HG03469 (cell line): Measurements from ENCODE around the gene CENPT.
"Not testable (repeated sequence)": the region's sequence is repeated elsewhere in the genome, so short reads cannot be mapped to it uniquely, and the experiment has no call there.

ENCODE experiments used
- ATAC-seq: cut with Tn5 transposase; IDR thresholded peaks from one replicate; pipeline ENCODE4 v1.9.1; 2021; ENCODE audit warnings: mild to moderate bottlenecking, moderate library complexity, moderate number of reproducible peaks; ENCODE audit not compliant: unreplicated experiment

CENPT gene

DNA sequence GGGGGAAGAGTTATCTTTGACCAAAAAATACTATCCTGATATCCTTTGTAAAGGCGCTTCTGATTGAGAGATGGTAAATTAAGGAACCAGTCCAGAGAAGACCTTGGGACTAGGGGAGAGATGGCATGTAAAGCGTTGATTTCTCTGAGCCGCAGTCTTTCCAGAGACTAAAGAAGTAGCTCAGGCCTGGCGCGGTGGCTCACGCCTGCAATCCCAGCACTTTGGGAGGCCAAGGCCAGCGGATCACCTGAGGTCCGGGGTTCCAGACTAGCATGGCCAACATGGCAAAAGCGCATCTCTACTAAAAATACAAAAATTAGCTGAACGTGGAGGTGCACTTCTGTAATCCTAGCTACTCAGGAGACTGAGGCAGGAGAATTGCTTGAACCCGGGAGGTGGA, 625 bp upstream of the CENPT start:
- ATAC-seq: no peak

DNA sequence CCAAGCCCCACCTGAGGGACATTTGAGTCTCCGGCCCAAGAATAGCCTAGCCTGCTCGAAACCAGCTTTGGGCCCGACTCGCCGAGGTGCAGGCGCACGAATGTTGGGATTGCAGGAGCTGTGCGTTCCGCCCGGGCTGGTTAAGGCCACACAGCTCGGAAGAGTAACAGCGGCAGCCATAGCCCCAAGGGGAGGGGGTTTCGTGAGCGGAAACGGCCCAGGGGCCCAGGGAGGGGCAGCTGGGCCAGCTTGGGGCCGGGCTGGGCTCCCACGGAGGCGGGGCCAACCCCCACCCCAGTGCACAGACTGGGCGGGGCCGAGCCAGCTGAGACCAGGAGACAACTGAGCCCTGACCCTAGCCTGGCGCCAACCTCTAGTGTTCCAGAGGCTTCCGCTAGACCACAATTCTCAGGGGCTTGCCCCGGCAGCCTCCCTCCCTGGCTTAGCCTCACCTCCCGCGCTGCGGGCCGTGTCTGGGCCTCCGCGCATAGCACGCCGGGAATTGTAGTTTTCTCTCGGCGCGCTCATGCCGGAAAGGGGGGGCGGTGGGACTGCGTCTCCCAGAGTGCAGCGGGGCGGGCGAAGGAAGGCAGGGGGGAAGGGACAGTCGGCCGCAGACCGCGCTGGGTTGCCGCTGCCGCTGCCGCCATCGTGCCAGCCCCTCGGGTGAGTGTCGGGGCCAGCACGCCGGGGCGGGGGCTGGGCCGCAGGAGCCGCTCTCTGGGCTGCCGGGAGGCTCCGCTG, 1.0 kb downstream of the CENPT start, which contains the start of gene NUTF2:
Gene NUTF2 (plus strand): TSS at position 614 of the 744 bp plus-strand sequence. CDS start 18,198 bp downstream, outside the sequence.
- peak; percentile 33 for ATAC-seq

DNA sequence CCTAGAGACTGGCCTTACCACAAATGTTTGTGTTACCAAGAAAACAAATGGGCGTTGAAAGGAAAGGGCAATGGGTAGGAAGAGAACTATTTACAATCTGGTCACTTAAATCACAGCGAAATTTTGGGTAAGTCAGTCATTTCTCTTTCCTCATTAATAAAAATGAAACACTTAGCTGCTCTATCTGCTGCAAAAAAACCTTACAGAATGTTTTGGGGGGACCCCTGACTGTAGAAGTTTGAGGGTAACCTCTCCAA, 1.5 kb downstream of the CENPT start:
- no peak for ATAC-seq

DNA sequence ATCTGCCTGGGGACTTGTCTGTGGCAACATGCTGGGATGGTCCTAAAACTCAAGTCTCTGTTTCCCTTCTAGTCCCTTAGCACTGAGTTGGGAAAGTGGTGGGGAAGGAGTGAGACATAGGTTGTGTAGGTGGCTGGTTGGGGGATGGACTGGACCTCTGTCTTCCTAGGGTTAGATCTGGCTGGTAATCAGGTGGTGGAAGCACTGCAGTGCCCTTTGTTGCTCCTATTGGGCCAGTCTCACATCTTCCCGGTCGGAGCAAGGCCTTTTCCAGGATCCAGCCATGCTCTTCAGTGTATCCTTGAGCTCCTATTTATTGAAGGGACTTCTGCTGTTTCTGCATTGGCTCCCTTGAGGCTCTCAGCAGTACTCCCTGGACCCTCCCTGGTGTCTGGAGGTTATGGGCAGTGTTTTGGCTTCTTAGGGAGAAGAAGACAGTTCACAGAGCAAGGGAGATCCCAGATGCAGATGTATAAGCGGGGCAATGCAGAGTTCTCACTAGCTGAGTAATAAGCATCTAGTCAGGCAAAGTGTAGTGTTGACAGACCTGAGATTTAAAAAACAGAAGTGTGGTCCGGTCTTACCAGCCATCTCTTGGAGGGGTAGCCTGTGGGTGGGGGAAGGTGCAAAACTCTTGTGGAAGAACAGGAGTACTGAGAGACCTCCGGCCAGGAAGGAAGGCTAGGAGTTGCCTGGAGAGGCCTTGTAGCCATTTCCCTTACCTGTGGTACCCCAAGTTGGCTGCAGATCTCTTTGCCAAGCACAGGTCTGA, 2.0 kb downstream of the CENPT start:
- ATAC-seq: no peak

DNA sequence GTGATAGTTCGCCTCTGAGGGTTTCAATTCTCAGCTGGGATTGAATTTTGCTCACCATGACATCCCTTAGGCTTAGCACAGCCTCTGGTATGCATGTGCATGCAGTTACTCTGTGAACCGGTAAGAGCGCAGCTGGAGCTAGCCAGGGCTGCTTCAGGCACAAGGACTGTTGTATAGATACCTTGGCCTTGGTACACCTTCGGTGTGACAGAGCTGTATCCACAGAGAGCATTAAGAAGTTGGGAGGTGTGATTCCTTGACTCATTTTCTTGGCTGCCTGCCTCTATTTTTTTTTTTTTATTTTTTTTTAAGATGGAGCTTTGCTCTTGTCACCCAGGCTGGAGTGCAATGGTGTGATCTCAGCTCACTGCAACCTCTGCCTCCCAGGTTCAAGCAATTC, 3.0 kb downstream of the CENPT start:
- no peak for ATAC-seq

DNA sequence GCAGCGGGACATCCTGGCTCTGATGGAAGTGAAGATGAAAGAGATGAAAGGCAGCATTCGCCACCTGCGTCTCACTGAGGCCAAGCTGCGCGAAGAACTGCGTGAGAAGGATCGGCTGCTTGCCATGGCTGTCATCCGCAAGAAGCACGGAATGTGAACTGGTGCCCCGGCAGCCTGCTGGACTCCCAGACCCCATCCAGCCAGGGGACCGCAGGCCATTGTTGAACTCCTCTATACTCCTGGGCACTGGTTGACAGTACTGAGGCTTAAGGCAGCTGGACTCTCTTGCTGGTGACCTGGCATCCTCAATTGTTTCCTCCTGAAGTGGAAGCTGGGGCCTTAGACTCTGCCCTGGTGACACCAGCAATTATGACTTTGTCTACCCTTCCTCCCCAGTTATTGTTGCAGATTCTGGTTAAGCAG, 4.1 kb downstream of the CENPT start:
- no peak for ATAC-seq

DNA sequence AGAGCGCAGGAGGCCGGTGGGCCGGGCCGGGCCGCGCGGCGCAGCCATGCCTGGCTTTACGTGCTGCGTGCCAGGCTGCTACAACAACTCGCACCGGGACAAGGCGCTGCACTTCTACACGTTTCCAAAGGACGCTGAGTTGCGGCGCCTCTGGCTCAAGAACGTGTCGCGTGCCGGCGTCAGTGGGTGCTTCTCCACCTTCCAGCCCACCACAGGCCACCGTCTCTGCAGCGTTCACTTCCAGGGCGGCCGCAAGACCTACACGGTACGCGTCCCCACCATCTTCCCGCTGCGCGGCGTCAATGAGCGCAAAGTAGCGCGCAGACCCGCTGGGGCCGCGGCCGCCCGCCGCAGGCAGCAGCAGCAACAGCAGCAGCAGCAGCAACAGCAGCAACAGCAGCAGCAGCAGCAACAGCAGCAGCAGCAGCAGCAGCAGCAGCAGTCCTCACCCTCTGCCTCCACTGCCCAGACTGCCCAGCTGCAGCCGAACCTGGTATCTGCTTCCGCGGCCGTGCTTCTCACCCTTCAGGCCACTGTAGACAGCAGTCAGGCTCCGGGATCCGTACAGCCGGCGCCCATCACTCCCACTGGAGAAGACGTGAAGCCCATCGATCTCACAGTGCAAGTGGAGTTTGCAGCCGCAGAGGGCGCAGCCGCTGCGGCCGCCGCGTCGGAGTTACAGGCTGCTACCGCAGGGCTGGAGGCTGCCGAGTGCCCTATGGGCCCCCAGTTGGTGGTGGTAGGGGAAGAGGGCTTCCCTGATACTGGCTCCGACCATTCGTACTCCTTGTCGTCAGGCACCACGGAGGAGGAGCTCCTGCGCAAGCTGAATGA, 4.8 kb downstream of the CENPT start:
- ATAC-seq: no peak

DNA sequence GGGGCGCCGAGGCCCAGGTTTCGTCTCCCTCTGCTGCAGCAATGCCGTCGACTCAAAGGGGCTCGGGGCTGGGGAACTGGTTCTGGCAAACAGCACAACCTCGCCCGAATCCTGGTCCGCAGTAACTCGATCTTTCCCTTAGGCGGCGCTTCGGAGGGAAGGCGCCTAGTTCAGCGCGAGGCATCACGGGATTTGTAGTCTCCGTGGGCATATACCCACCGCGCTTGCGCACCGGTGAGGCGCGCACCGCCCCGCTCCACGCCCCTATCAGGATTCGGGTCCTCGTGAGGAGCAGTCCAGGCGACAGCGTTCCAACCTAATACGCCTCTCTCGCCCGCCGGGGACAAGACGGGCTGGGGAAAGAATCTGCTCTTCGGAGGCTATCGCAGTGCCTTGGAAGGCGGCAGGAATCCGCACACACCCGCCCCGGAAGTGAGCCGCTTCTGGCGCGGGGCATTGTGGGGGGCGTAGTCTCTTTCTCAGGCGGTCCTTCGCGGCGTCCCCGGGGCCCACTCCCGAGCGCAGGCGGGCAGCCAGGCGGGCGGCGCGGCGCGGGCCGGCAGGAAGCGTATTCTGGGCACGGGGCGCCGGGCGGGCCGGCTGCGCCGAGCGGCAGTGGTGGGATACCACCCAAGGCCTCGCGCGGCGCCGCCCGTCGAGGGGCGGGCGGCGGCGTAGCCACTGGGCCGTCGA, 5.5 kb downstream of the CENPT start, which contains the start of gene THAP11:
Gene THAP11 (plus strand): TSS at position 505 of the 693 bp plus-strand sequence. CDS start 235 bp downstream, outside the sequence.
- peak; percentile 45 for ATAC-seq

DNA sequence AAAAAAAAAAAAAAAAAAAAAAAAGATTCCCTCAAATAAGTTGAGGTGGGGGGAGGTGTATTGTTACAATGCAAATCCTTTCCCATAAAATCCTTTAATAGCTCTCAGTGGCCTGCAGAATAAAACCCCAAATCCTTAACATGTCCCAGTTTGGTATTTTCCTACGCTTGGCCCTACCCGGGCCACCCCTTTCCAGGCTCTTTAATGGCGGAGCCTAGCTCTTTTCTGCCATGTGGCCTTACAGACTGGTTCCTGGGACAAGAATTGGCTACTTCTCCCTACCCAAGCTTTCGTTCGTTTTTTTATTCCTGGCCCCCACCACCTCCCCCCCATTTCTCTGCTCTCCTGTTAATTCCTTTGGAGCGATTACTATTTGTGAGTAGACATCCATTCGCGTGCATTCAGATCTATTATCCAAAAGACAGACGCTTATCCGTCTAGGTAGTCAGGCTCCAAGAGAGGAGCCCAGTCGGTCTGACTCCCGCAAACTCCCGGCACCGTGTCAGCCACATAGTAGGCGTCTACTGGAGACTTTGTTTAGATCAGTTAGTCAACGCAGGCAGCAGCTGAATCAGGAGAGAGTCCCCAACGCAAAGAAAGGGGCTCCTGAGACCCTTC, 6.2 kb downstream of the CENPT start:
- ATAC-seq: no peak

DNA sequence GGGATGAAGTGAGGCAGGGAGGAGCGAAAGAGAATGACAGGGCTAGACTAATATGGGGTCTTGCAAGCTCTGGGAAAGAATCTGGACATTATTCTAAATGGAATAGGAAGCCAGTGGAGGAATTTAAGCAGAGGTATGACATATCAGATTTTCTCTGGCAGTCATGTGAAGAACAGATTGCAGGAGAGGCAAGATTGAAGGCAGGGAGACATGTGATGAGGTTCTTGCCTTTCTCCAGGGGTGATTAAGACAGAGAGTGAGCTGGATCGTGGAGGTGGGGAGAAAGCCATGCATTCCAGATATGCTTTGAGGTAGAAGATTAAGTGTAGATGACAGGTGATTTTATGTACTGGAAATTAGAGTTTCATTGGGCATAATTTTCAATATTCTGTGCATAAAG, 9.7 kb downstream of the CENPT start:
- ATAC-seq: no peak

DNA sequence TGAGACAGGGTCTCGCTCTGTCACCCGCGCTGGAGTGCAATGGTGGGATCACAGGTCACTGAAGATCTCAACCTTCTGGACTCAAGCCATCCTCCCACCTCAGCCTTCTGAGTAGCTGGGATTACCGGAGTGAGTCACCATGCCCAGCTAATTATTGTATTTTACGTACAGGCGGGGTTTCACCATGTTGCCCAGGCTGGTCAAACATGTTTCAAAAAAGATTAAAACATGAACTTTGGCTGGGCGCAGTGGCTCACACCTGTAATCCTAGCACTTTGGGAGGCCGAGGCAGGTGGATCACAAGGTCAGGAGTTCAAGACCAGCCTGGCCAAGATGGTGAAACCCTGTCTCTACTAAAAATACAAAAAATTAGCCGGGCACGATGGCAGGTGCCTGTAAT, 10.3 kb downstream of the CENPT start:
- not testable (repeated sequence) for ATAC-seq

DNA sequence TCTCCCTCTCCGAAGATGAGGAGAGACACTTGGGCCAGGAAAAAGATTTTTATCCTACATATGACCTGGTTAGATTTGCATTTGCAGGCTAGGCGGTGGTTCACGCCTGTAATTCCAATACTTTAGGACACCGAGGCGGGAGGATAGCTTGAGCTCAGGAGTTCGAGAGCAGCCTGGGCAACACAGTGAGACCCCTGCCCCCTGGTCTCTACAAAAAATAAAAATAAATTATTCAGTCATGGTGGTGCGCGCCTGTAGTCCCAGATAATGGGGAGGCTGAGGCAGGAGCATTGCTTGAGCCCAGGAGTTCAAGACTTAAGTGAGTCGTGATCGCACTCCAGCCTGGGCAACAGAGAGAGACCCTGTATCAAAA, 13.3 kb downstream of the CENPT start:
- ATAC-seq: no peak

DNA sequence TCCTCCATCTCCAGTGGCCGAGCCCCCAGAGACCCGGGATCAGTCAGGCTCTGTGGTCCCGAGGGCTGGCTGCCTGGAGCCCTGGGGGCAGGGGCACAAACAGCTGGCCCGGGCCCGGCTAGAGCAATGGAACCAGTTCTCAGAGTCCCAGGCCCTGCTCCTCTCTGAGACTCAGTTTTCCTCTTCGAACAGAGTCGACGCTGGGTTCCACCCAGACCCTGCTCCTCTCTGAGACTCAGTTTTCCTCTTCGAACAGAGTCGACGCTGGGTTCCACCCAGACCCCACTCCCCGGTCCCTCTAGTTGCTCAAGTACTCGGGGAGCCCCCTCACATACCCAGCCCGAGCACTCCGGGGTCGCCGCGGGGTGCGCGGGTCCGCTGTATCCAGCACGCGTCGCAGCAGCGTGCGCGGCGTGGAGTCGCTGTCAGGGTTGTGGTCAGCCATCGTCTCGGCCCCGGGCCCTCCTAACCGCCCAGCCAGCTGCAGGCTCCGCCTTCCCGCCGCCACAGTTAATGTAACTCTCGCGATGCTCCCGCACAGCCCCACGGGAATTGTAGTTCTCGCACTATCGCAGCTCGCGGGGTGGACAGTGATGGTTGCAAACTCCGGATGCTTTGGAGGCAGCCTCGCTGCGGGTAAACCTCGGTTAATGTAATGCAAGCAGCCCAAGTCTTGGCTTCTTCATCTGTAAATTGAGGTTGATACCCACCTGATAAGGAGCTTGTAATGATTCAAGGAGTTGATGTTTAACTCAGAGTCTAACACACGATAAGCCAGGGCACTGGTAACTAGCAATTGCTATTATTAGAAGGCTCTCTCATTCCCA, 13.9 kb downstream of the CENPT start:
- peak; percentile 82 for ATAC-seq

DNA sequence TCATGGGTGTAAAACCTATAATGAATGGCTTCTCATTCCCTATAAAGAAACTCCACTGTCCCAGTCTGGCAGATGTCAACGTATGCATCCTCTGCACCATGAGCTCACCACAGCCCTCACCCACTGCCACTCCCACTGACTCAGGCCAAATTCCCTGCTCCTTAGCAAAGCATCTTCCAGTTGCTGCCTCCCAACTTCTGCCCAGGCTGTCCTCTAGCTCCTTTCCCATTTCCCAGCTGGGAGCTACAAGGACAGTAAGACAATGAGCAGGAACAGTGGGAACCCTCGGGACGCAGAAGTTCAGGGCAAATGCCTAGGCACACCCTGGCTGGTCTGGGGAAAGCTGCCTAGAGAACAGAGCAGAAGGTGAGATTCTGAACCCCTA, 14.5 kb downstream of the CENPT start:
- ATAC-seq: no peak

DNA sequence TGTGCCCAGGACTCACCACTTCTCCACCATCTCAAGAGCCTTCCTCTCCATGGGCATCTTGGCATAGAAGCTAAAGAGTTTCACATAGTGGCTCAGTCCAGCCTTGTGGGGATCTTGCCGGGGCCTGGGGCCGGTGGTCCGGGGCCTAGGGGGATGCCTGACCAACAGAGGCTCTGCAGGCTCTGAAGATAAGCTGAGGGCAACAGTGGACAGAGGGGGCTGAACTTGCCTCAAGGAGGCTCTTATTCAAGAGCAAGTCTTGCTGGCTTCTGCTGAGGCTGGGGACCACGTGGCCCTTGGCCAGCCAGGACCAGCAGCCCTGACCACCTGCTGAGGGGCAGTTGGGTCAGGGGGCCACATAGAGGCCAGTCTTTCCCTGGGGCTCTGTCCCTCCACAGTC, 18.8 kb downstream of the CENPT start:
- ATAC-seq: no peak

DNA sequence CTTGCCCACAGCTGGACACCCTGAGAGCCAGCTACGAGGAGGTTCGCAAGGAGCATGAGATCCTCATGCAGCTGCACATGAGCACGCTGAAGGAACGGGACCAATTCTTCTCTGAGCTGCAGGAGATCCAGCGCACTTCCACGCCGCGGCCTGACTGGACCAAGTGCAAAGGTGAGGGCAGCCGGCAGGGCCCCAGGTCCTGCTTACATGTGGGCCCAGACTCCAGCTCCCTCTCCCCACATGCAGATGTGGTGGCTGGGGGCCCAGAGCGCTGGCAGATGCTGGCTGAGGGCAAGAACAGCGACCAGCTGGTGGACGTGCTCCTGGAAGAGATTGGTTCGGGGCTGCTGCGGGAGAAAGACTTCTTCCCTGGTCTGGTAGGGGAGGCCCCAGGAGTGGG, 21.6 kb downstream of the CENPT start:
- ATAC-seq: no peak

DNA sequence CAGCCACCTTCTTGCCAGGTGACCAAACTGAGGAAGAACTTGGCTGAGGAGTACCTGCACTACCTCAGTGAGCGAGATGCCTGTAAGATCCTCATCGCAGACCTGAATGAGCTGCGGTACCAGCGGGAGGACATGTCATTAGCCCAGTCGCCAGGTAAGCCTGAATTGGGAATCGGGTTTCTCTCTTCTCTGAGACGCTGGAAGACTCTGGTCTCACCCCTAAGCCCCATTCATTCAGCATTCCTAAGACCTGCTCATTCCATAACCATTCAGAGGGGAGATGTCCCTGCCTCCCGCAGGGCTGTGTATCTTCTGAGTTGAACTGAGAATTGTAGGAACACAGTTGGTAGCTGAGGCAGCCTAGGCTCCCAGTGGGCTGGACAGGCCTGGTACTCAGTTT, 22.4 kb downstream of the CENPT start:
- ATAC-seq: no peak

DNA sequence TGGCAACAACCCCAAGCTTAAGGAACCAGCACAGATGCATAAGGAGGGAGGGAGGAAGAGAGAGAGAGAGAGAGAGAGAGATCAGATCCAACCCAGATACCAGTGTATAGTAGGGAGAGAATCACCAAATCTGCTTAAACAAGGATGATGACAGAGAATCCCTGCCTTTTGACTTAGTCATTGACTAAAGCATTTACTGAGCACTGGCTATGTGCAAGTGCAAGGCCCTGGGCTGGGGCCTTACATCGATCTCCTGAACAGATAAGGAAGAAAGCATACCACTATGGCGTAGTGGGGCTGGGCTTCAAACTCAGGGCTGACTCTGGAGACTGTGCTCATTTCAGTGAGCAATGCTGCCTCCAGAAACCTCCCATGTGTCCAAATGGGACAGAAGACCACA, 25.0 kb downstream of the CENPT start:
- ATAC-seq: no peak

DNA sequence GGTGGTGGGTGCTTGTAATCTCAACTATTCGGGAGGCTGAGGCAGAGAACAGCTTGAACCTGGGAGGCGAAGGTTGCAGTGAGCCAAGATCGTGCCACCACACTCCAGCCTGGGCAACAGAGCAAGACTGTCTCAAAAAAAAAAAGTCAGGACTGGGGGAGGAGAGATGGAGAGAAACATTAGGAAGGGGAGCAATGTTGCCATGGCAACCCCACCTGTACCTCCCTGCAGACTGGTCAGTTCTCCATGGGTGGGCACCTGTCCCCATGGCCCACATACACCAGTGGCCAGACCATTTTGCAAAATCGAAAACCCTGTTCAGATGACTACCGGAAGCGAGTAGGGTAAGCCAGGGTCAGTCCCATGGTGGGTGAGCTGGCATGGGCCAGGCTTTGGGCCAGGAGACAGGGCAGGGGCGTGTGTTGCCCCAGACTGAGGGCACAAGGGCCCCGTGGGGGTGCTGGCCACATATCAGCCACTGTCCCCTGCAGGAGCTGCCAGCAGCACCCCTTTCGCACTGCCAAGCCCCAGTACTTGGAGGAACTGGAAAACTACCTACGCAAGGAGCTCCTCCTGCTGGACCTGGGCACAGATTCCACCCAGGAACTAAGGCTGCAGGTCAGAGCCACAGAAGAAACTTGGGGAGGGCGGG, 26.8 kb downstream of the CENPT start:
- no peak for ATAC-seq
